Urinary bladder (tissue), 4 donors: ENCODE measurements around the gene MRPL36. TPM values are rescaled to one million over a fixed set of nuclear protein-coding genes. Genes with fewer than 3 reads are reported as not detected.

Experiments
- DNase-seq: peaks from one replicate; pipeline ENCODE4 v3.0.0-alpha.2; 2015; ENCODE audit errors: extremely low spot score
- H3K27ac ChIP-seq: one replicate; pipeline ENCODE4 v1.5.1; 2013; ENCODE audit warnings: low read depth, mild to moderate bottlenecking, moderate library complexity
- H3K36me3 ChIP-seq: one replicate; pipeline ENCODE4 v1.6.1; 2013; ENCODE audit warnings: mild to moderate bottlenecking, moderate library complexity; ENCODE audit not compliant: insufficient read depth
- H3K4me1 ChIP-seq: one replicate; pipeline ENCODE4 v1.6.1; 2013; ENCODE audit warnings: mild to moderate bottlenecking, moderate library complexity; ENCODE audit not compliant: insufficient read depth
- H3K4me3 ChIP-seq: one replicate; pipeline ENCODE4 v1.5.1; 2013; ENCODE audit warnings: low read depth, low read length
- WGBS: extraction: QIAGEN DNeasy Blood & Tissue Kit; methylation state at CpG from one replicate; pipeline ENCODE4 v1.1.7; 2013; 5-methylcytosine and 5-hydroxymethylcytosine counted together
- polyA plus RNA-seq: library from polyadenylated mRNA; stranded (reverse); fragments of 200-250 nt; gene quantifications from one replicate; pipeline ENCODE4 v1.2.3, GENCODE V29; 2013
- total RNA-seq: library from RNA; depleted of rRNA; stranded (reverse); fragments of >200 nt; gene quantifications from one replicate; pipeline ENCODE4 v1.2.3, GENCODE V29; 2014
- donor health status: healthy with polysubstance abuse.
- donor health status: healthy.

The MRPL36 gene
- total and polyA plus RNA-seq, 2 donors: 19.9 to 68.6 TPM

GRCh38 chr5:1760656-1761452, 38.8 kb downstream of the MRPL36 start:
- WGBS: 76% methylated on average over 28 of the region's 28 CpGs
- Histone ChIP-seq H3K4me1 (no peaks in the 10 kb centered on the region), H3K4me3 (no peak overlapping the region), H3K27ac (no peak overlapping the region), H3K36me3 (no peaks in the 10 kb centered on the region)
- no peak for DNase-seq

- DNase-seq: no peak
- Histone ChIP-seq H3K27ac (no peak overlapping the region), H3K4me3 (no peak overlapping the region), H3K4me1 (no peaks in the 10 kb centered on the region), H3K36me3 (no peaks in the 10 kb centered on the region)
- 89% methylated on average over 4 of the region's 4 CpGs for WGBS
Measured at GRCh38 chr5:1760231-1760630, 39.4 kb downstream of the MRPL36 start.

GRCh38 chr5:1759378-1759970, 40.2 kb downstream of the MRPL36 start:
- no peak for DNase-seq
- no peak overlapping the region for H3K27ac ChIP-seq
- no peaks in the 10 kb centered on the region for H3K4me1 ChIP-seq
- no peaks in the 10 kb centered on the region for H3K36me3 ChIP-seq
- no peak overlapping the region for H3K4me3 ChIP-seq
- 79% methylated on average over 13 of the region's 13 CpGs for WGBS

- Histone ChIP-seq H3K27ac (no peak overlapping the region), H3K4me1 (no peaks in the 10 kb centered on the region), H3K4me3 (no peak overlapping the region), H3K36me3 (no peaks in the 10 kb centered on the region)
- no peak for DNase-seq
- WGBS: 73% methylated on average over 3 of the region's 3 CpGs
Measured at GRCh38 chr5:1758574-1758973, 41.1 kb downstream of the MRPL36 start.

- Histone ChIP-seq H3K4me3 (no peak overlapping the region), H3K27ac (no peak overlapping the region), H3K36me3 (no peaks in the 10 kb centered on the region), H3K4me1 (no peaks in the 10 kb centered on the region)
- 81% methylated on average over 10 of the region's 10 CpGs for WGBS
- DNase-seq: no peak
Measured at GRCh38 chr5:1757511-1757910, 42.1 kb downstream of the MRPL36 start.

GRCh38 chr5:1756481-1756880, 43.2 kb downstream of the MRPL36 start:
- 65% methylated on average over 11 of the region's 11 CpGs for WGBS
- Histone ChIP-seq H3K4me3 (no peak overlapping the region), H3K36me3 (no peaks in the 10 kb centered on the region), H3K4me1 (no peaks in the 10 kb centered on the region), H3K27ac (no peak overlapping the region)
- DNase-seq: no peak

GRCh38 chr5:1755321-1755949, 44.2 kb downstream of the MRPL36 start:
- WGBS: 42% methylated on average over 14 of the region's 14 CpGs
- Histone ChIP-seq H3K27ac (no peak overlapping the region), H3K36me3 (no peaks in the 10 kb centered on the region), H3K4me1 (no peaks in the 10 kb centered on the region), H3K4me3 (no peak overlapping the region)
- no peak for DNase-seq

GRCh38 chr5:1754531-1755220, 45.0 kb downstream of the MRPL36 start:
- no peak overlapping the region for H3K4me3 ChIP-seq
- H3K4me1 ChIP-seq: no peaks in the 10 kb centered on the region
- H3K27ac ChIP-seq: no peak overlapping the region
- H3K36me3 ChIP-seq: no peaks in the 10 kb centered on the region
- DNase-seq: no peak
- WGBS: 79% methylated on average over 14 of the region's 14 CpGs

- Histone ChIP-seq H3K36me3 (no peaks in the 10 kb centered on the region), H3K4me1 (no peaks in the 10 kb centered on the region), H3K4me3 (no peak overlapping the region), H3K27ac (no peak overlapping the region)
- 75% methylated on average over 8 of the region's 8 CpGs for WGBS
- no peak for DNase-seq
Measured at GRCh38 chr5:1753490-1753889, 46.1 kb downstream of the MRPL36 start.

GRCh38 chr5:1752881-1753280, 46.8 kb downstream of the MRPL36 start:
- 76% methylated on average over 16 of the region's 16 CpGs for WGBS
- DNase-seq: no peak
- H3K36me3 ChIP-seq: no peaks in the 10 kb centered on the region
- no peaks in the 10 kb centered on the region for H3K4me1 ChIP-seq
- no peak overlapping the region for H3K4me3 ChIP-seq
- H3K27ac ChIP-seq: no peak overlapping the region

- 79% methylated on average over 29 of the region's 29 CpGs for WGBS
- H3K4me1 ChIP-seq: no peaks in the 10 kb centered on the region
- no peak overlapping the region for H3K4me3 ChIP-seq
- no peak overlapping the region for H3K27ac ChIP-seq
- no peaks in the 10 kb centered on the region for H3K36me3 ChIP-seq
- DNase-seq: no peak
Measured at GRCh38 chr5:1751864-1752822, 47.5 kb downstream of the MRPL36 start.

- 52% methylated on average over 27 of the region's 27 CpGs for WGBS
- Histone ChIP-seq H3K4me1 (no peaks in the 10 kb centered on the region), H3K36me3 (no peaks in the 10 kb centered on the region), H3K4me3 (no peak overlapping the region), H3K27ac (no peak overlapping the region)
- no peak for DNase-seq
Measured at GRCh38 chr5:1751026-1751863, 48.4 kb downstream of the MRPL36 start.
